SK-N-SH (cell line): Measurements from ENCODE around the gene DNAH10. TPM values are rescaled to one million over a fixed set of nuclear protein-coding genes. Genes with fewer than 3 reads are reported as not detected.

Source experiments
- CTCF ChIA-PET: fragments of 300-600, 350-600 bp; formaldehyde crosslinking; extraction: SDS; loops from one replicate; lab custom pipeline; 2021; lab: Yijun Ruan, JAX
- POLR2A ChIA-PET: fragments of 350-600 bp; sonication (Branson Sonifier 250); formaldehyde crosslinking; extraction: SDS; loops from one replicate; lab custom pipeline; 2020; ENCODE audit warnings: antibody characterized with exemption, inconsistent platforms; lab: Yijun Ruan, JAX
- DNase-seq: peaks from one replicate; pipeline ENCODE4 v3.0.0; 2012
- H2AFZ ChIP-seq: fragments of 200-600 bp; sonication (generic); 2 replicates; pipeline ENCODE4 v1.8.1; 2016; ENCODE audit warnings: antibody characterized with exemption, mild to moderate bottlenecking, low read depth
- H3F3A ChIP-seq: fragments of 200-600 bp; sonication (generic); replicated peaks from 2 replicates; pipeline ENCODE3; 2016; ENCODE audit warnings: antibody characterized with exemption, mild to moderate bottlenecking; ENCODE audit not compliant: insufficient read depth
- H3K27ac ChIP-seq, 2 experiments: fragments of 200-500 bp in 1 of 2; fragments of 200-600 bp in 1 of 2; sonication (Bioruptor generic) in 1 of 2; sonication (generic), shearing (Covaris generic) in 1 of 2; 2 replicates each; pipeline versions ENCODE4 v1.5.1 to v1.6.1; 2014 to 2016; ENCODE audit warnings: low read depth in 2 of 2, inconsistent platforms in 1 of 2, low read length in 1 of 2, mild to moderate bottlenecking in 1 of 2, mixed read lengths in 1 of 2
- H3K27me3 ChIP-seq: fragments of 200-600 bp; sonication (generic), shearing (Covaris generic); 2 replicates; pipeline ENCODE4 v1.6.1; 2016; ENCODE audit warnings: mixed run types; ENCODE audit not compliant: insufficient read depth
- H3K36me3 ChIP-seq, 2 experiments: fragments of 200-500 bp in 1 of 2; fragments of 200-600 bp in 1 of 2; sonication (Bioruptor generic) in 1 of 2; sonication (generic) in 1 of 2; replicated peaks in 1 of 2; 2 replicates each; pipeline versions ENCODE3 to v1.5.1; 2014 to 2016; ENCODE audit warnings: low read length in 1 of 2, mild to moderate bottlenecking in 1 of 2; ENCODE audit not compliant: insufficient read depth in 2 of 2, control insufficient read depth in 1 of 2
- H3K4me1 ChIP-seq, 2 experiments: fragments of 200-500 bp in 1 of 2; fragments of 200-600 bp in 1 of 2; sonication (Bioruptor generic) in 1 of 2; sonication (generic), shearing (Covaris generic) in 1 of 2; 2 replicates each; pipeline versions ENCODE4 v1.5.1 to v1.6.1; 2014 to 2016; ENCODE audit warnings: low read depth in 1 of 2, low read length in 1 of 2, mixed run types in 1 of 2; ENCODE audit not compliant: insufficient read depth in 2 of 2, control insufficient read depth in 1 of 2
- H3K4me2 ChIP-seq: fragments of 200-600 bp; sonication (generic), shearing (Covaris generic); 2 replicates; pipeline ENCODE4 v1.6.1; 2017; ENCODE audit warnings: mixed run types
- H3K4me3 ChIP-seq, 2 experiments: fragments of 200-500 bp in 1 of 2; fragments of 200-600 bp in 1 of 2; sonication (Bioruptor generic) in 1 of 2; sonication (generic), shearing (Covaris generic) in 1 of 2; 2 replicates each; pipeline versions ENCODE4 v1.5.1 to v1.8.1; 2014 to 2016; ENCODE audit warnings: low read depth in 2 of 2, inconsistent platforms in 1 of 2, low read length in 1 of 2, mild to moderate bottlenecking in 1 of 2, mixed read lengths in 1 of 2, moderate library complexity in 1 of 2
- H3K79me2 ChIP-seq: fragments of 200-600 bp; sonication (generic); 2 replicates; pipeline ENCODE4 v1.8.1; 2017; ENCODE audit warnings: mild to moderate bottlenecking; ENCODE audit not compliant: insufficient read depth
- H3K9ac ChIP-seq: fragments of 200-600 bp; sonication (generic); 2 replicates; pipeline ENCODE4 v1.6.1; 2017; ENCODE audit warnings: mixed run types
- H3K9me2 ChIP-seq: fragments of 200-600 bp; sonication (generic); 2 replicates; pipeline ENCODE4 v1.6.1; 2017; ENCODE audit warnings: mixed run types
- H3K9me3 ChIP-seq: fragments of 200-600 bp; sonication (generic); 2 replicates; pipeline ENCODE4 v1.6.1; 2017; ENCODE audit warnings: mixed run types, mild to moderate bottlenecking, moderate library complexity
- H4K20me1 ChIP-seq: fragments of 200-600 bp; sonication (generic); 2 replicates; pipeline ENCODE4 v1.6.1; 2017; ENCODE audit warnings: mild to moderate bottlenecking, mixed run types; ENCODE audit not compliant: insufficient read depth
- EP300 ChIP-seq, 2 experiments: IDR thresholded peaks; 2 replicates each; pipeline versions ENCODE4 v1.4.0 to v1.6.1; 2012; ENCODE audit warnings: borderline replicate concordance in 1 of 2, low read depth in 1 of 2, low read length in 1 of 2
- EZH2phosphoT487 ChIP-seq: fragments of 200-600 bp; sonication (generic); IDR thresholded peaks from 2 replicates; pipeline ENCODE4 v1.6.1; 2017; ENCODE audit warnings: low read depth, mixed run types, mild to moderate bottlenecking, antibody characterized with exemption, moderate library complexity, borderline replicate concordance
- FOXJ3 ChIP-seq: sonication (generic); formaldehyde crosslinking; IDR thresholded peaks from 2 replicates; pipeline ENCODE4 v1.5.1; 2020; ENCODE audit warnings: mild to moderate bottlenecking, missing genetic modification reagents
- GABPA ChIP-seq: IDR thresholded peaks from 2 replicates; pipeline ENCODE4 v1.4.0; 2012; ENCODE audit warnings: low read depth, mild to moderate bottlenecking
- JUND ChIP-seq: IDR thresholded peaks from 2 replicates; pipeline ENCODE4 v1.4.0; 2012
- RAD21 ChIP-seq: IDR thresholded peaks from 2 replicates; pipeline ENCODE4 v1.6.1; 2012; ENCODE audit warnings: mild to moderate bottlenecking, low read length
- SMC3 ChIP-seq: IDR thresholded peaks from 2 replicates; pipeline ENCODE4 v1.6.1; 2012; ENCODE audit warnings: low read depth, low read length, improper control_type of control experiment
- TEAD4 ChIP-seq: IDR thresholded peaks from 2 replicates; pipeline ENCODE4 v1.4.0; 2012; ENCODE audit warnings: mild to moderate bottlenecking, borderline replicate concordance; ENCODE audit not compliant: insufficient read depth
- YY1 ChIP-seq: IDR thresholded peaks from 2 replicates; pipeline ENCODE4 v1.4.0; 2012; ENCODE audit warnings: low read depth, mild to moderate bottlenecking
- WGBS: methylation state at CpG from one replicate; pipeline ENCODE4 v1.1.6; 2017; ENCODE audit warnings: low lambda C conversion rate; 5-methylcytosine and 5-hydroxymethylcytosine counted together
- polyA plus RNA-seq, 3 experiments: library from polyadenylated mRNA; depleted of rRNA; stranded (reverse); fragments of >200 nt; gene quantifications; 2 replicates each; pipeline ENCODE4 v1.2.3, GENCODE V29; 2012
- TF ChIP-seq, protein P1 (sequence below): IDR thresholded peaks from 2 replicates; pipeline ENCODE4 v1.4.0; 2012; ENCODE audit warnings: low read depth, borderline replicate concordance
- TF ChIP-seq, protein P2 (sequence below): IDR thresholded peaks from 2 replicates; pipeline ENCODE4 v1.6.1; 2012; ENCODE audit warnings: mild to moderate bottlenecking, low read depth, low read length, moderate library complexity

The DNAH10 gene
- polyA plus RNA-seq, 1 of the 3 experiments (the other 2 are of a cell fraction) = 0.13 TPM

DNA sequence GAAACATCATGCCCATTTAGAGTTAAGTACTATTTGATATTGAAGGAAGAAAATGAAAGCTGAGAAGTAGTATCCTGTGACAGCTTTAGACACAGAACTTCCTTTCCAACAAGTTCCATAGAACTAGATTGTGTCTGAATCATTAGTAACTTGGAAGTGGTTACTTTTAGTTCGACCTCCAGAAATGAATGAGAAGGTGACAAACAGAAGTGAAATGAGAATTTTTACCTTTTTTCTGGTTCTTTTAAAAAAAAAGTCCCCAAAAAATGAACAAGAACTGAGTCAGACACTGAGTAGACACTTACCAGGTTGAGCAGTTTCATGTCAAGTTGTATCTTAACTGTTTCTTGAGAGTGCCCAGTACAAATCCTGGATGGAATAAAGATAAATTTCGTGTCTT lies 46.9 kb upstream of the DNAH10 start (continued):
- no peak for TF ChIP-seq EZH2phosphoT487
- TF ChIP-seq, protein P1, sequence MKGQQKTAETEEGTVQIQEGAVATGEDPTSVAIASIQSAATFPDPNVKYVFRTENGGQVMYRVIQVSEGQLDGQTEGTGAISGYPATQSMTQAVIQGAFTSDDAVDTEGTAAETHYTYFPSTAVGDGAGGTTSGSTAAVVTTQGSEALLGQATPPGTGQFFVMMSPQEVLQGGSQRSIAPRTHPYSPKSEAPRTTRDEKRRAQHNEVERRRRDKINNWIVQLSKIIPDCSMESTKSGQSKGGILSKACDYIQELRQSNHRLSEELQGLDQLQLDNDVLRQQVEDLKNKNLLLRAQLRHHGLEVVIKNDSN = no peak
- TF ChIP-seq, protein P2, sequence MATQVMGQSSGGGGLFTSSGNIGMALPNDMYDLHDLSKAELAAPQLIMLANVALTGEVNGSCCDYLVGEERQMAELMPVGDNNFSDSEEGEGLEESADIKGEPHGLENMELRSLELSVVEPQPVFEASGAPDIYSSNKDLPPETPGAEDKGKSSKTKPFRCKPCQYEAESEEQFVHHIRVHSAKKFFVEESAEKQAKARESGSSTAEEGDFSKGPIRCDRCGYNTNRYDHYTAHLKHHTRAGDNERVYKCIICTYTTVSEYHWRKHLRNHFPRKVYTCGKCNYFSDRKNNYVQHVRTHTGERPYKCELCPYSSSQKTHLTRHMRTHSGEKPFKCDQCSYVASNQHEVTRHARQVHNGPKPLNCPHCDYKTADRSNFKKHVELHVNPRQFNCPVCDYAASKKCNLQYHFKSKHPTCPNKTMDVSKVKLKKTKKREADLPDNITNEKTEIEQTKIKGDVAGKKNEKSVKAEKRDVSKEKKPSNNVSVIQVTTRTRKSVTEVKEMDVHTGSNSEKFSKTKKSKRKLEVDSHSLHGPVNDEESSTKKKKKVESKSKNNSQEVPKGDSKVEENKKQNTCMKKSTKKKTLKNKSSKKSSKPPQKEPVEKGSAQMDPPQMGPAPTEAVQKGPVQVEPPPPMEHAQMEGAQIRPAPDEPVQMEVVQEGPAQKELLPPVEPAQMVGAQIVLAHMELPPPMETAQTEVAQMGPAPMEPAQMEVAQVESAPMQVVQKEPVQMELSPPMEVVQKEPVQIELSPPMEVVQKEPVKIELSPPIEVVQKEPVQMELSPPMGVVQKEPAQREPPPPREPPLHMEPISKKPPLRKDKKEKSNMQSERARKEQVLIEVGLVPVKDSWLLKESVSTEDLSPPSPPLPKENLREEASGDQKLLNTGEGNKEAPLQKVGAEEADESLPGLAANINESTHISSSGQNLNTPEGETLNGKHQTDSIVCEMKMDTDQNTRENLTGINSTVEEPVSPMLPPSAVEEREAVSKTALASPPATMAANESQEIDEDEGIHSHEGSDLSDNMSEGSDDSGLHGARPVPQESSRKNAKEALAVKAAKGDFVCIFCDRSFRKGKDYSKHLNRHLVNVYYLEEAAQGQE = no peak
- no peak for TF ChIP-seq JUND

DNA sequence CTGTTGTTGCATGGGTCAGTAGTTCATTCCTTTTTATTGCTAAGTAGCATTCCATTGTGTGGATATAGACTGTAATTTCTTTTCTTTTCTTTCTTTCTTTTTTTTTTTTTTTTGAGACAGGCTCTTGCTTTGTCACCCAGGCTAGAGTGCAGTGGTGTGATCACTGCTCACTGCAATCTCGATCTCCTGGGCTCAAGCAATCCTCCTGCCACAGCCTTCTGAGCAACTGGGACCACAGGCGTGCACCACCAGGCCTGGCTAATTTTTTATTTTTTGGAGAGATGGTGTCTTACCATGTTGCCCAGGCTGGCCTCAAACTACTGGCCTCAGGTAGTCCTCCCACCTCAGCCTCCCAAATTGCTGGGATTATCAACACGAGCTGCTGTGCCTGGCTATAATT lies 44.8 kb upstream of the DNAH10 start:
- CTCF ChIA-PET = interaction anchor here (0.7 to 1.1 kb wide), 2 partner anchors 19 to 24 kb away, joined by 3 read pairs; no protein-coding TSS in a partner anchor
- no peak overlapping the region for H3K27ac ChIP-seq
- H4K20me1 ChIP-seq = no peaks in the 10 kb centered on the region
- H3K9me3 ChIP-seq = no peaks in the 10 kb centered on the region
- no peak overlapping the region for H2AFZ ChIP-seq
- no peak overlapping the region for H3K4me2 ChIP-seq
- TF ChIP-seq FOXJ3 = no peak
- no peak for TF ChIP-seq TEAD4
- no peak for TF ChIP-seq SMC3
- no peak for TF ChIP-seq RAD21
- TF ChIP-seq JUND = no peak
- TF ChIP-seq EZH2phosphoT487 = no peak
- no peak for TF ChIP-seq GABPA
- TF ChIP-seq, protein P2 = no peak
- TF ChIP-seq YY1 = no peak
- no peak for TF ChIP-seq EP300 (IDR thresholded peaks at IDR 0.05; ENCODE audit: borderline replicate concordance in 1 of 2, low read depth in 1 of 2, low read length in 1 of 2)
- POLR2A ChIA-PET = no interaction called here
- no peaks in the 10 kb centered on the region for H3K9me2 ChIP-seq
- peaks cover 44% of the 10 kb centered on the region for H3K79me2 ChIP-seq
- no peak for DNase-seq
- H3K4me1 ChIP-seq = peaks cover 5 to 19% of the 10 kb centered on the region in 2 experiments; a peak in 1 of 4 replicates
- no peaks in the 10 kb centered on the region for H3K27me3 ChIP-seq
- H3K36me3 ChIP-seq = peaks cover 2 to 4% of the 10 kb centered on the region in 2 experiments
- no peaks in the 10 kb centered on the region for H3F3A ChIP-seq
- no peak overlapping the region for H3K9ac ChIP-seq
- H3K4me3 ChIP-seq = no peak overlapping the region
- 95% methylated on average over 3 of the region's 3 CpGs for WGBS
